HepG2 (cell line): ENCODE measurements around the gene TUT4. TPM values are rescaled to one million over a fixed set of nuclear protein-coding genes. Genes with fewer than 3 reads are reported as not detected.

Source experiments
- ATAC-seq: fragments of 200-7000 bp; cut with Tn5 transposase; 3 replicates; pipeline ENCODE4 v1.9.1; 2020; ENCODE audit warnings: mild to moderate bottlenecking, moderate library complexity
- BruUV-seq: library from RNA; stranded (reverse); fragments of 400-500 nt; replicated peaks from 2 replicates; lab custom pipeline; 2021; lab: Mats Ljungman, UMichigan
- CTCF ChIA-PET: fragments of 300-600 bp; formaldehyde crosslinking; extraction: SDS; loops from one replicate; lab custom pipeline; 2021; ENCODE audit warnings: low total read pairs, inconsistent platforms, low intra/inter-chr PET ratio; lab: Yijun Ruan, JAX
- POLR2A ChIA-PET: fragments of 350-600 bp; sonication (Branson Sonifier 250); formaldehyde crosslinking; loops from one replicate; lab custom pipeline; 2020; ENCODE audit warnings: antibody characterized with exemption, inconsistent platforms; lab: Yijun Ruan, JAX
- DNase-seq: peaks from one replicate; pipeline ENCODE4 v3.0.0-alpha.2; 2015; ENCODE audit warnings: low spot score
- FAIRE-seq: peaks from 3 replicates; lab custom pipeline; 2011; peaks lifted over from hg19 to GRCh38; lab: Jason Lieb, UNC
- H2AFZ ChIP-seq: one replicate; pipeline ENCODE4 v1.6.1; 2011; ENCODE audit warnings: low read length, inconsistent platforms
- H3K27ac ChIP-seq: fragments of 300-600 bp; 3 replicates; pipeline ENCODE4 v1.8.0; 2011; ENCODE audit warnings: mixed run types, mild to moderate bottlenecking, mixed read lengths, low read length, inconsistent platforms; ENCODE audit not compliant: insufficient read depth; ENCODE audit errors: extremely low read length
- H3K27me3 ChIP-seq, 2 experiments: fragments of 200-600 bp in 1 of 2; 2 replicates in 1 of 2; 3 replicates in 1 of 2; pipeline versions ENCODE4 v1.6.0 to v1.8.0; 2011; ENCODE audit warnings: low read length in 2 of 2, mild to moderate bottlenecking in 2 of 2, moderate library complexity in 2 of 2, inconsistent platforms in 1 of 2; ENCODE audit not compliant: insufficient read depth in 2 of 2, control insufficient read depth in 1 of 2
- H3K36me3 ChIP-seq, 2 experiments: fragments of 200-600 bp in 1 of 2; replicated peaks in 1 of 2; 2 replicates in 1 of 2; 3 replicates in 1 of 2; pipeline versions ENCODE4 v1.5.1 to v1.8.0; 2011; ENCODE audit warnings: low read length in 2 of 2, inconsistent platforms in 1 of 2; ENCODE audit not compliant: insufficient read depth in 2 of 2, control insufficient read depth in 1 of 2
- H3K4me1 ChIP-seq: 2 replicates; pipeline ENCODE4 v1.5.1; 2012; ENCODE audit warnings: low read length, inconsistent platforms; ENCODE audit not compliant: insufficient read depth
- H3K4me2 ChIP-seq: 2 replicates; pipeline ENCODE4 v1.6.0; 2011; ENCODE audit warnings: low read depth, low read length, inconsistent platforms
- H3K4me3 ChIP-seq, 3 experiments: fragments of 200-600 bp in 1 of 3; sonication (generic), shearing (Covaris generic) in 1 of 3; replicated peaks in 1 of 3; 2 replicates each; pipeline ENCODE4 v1.5.1; 2011 to 2016; ENCODE audit warnings: low read length in 3 of 3, inconsistent platforms in 2 of 3, low read depth in 2 of 3, mild to moderate bottlenecking in 2 of 3, control low read depth in 1 of 3, mixed read lengths in 1 of 3; ENCODE audit not compliant: insufficient read depth in 1 of 3
- H3K79me2 ChIP-seq: one replicate; pipeline ENCODE4 v1.6.1; 2011; ENCODE audit warnings: low read length, inconsistent platforms; ENCODE audit not compliant: insufficient read depth
- H3K9ac ChIP-seq: 2 replicates; pipeline ENCODE4 v1.6.0; 2011; ENCODE audit warnings: mild to moderate bottlenecking, low read depth, low read length, inconsistent platforms; ENCODE audit not compliant: insufficient read depth
- H3K9me3 ChIP-seq: 2 replicates; pipeline ENCODE4 v1.5.1; 2012; ENCODE audit warnings: mild to moderate bottlenecking, low read length
- H4K20me1 ChIP-seq: 2 replicates; pipeline ENCODE4 v1.6.0; 2011; ENCODE audit warnings: inconsistent platforms, mild to moderate bottlenecking, low read length, moderate library complexity; ENCODE audit not compliant: insufficient read depth
- AGO1 ChIP-seq: fragments of 200-400 bp; formaldehyde crosslinking; IDR thresholded peaks from 2 replicates; pipeline ENCODE4 v1.6.1; 2017; ENCODE audit warnings: mild to moderate bottlenecking, low read depth, low read length, moderate library complexity; ENCODE audit not compliant: poor library complexity, severe bottlenecking
- ESRRA ChIP-seq: sonication (generic); formaldehyde crosslinking; IDR thresholded peaks from 2 replicates; pipeline ENCODE4 v1.5.1; 2020; ENCODE audit warnings: mild to moderate bottlenecking, low read depth, missing genetic modification reagents
- KDM6A ChIP-seq: IDR thresholded peaks from 2 replicates; pipeline ENCODE4 v1.6.1; 2016; ENCODE audit warnings: low read depth
- POLR2AphosphoS2 ChIP-seq: IDR thresholded peaks from 2 replicates; pipeline ENCODE4 v1.6.1; 2011; ENCODE audit warnings: low read depth, low read length, improper control_type of control experiment
- RFXAP ChIP-seq: sonication (generic); formaldehyde crosslinking; IDR thresholded peaks from 2 replicates; pipeline ENCODE4 v1.4.0; 2020; ENCODE audit warnings: missing genetic modification reagents, borderline replicate concordance
- SPEN ChIP-seq: sonication (generic); formaldehyde crosslinking; IDR thresholded peaks from 2 replicates; pipeline ENCODE4 v1.5.1; 2020; ENCODE audit warnings: low read depth, mild to moderate bottlenecking, missing genetic modification reagents
- ZBTB7A ChIP-seq: sonication (generic); formaldehyde crosslinking; IDR thresholded peaks from 2 replicates; pipeline ENCODE4 v1.8.0; 2022; ENCODE audit warnings: mild to moderate bottlenecking, missing genetic modification reagents
- ZNF614 ChIP-seq: IDR thresholded peaks from 2 replicates; pipeline ENCODE4 v1.6.1; 2018; ENCODE audit warnings: missing biosample characterization, missing genetic modification reagents, inconsistent platforms, borderline replicate concordance
- WGBS: methylation state at CpG from one replicate; pipeline ENCODE4 v1.1.6; 2017; ENCODE audit warnings: low lambda C conversion rate; 5-methylcytosine and 5-hydroxymethylcytosine counted together
- in situ Hi-C: cut with HindIII; loops from 2 replicates; pipeline ENCODE4 v1.10.0; 2017; ENCODE audit warnings: low pct_unique_long_range_greater_than_20kb; ENCODE audit not compliant: extremely low pct_ligation_motif_present
- intact Hi-C: fragments of 100-400 bp; cut with micrococcal nuclease; formaldehyde crosslinking; loops from one replicate; pipeline ENCODE4 v1.10.0; 2022; ENCODE audit not compliant: unreplicated experiment
- polyA plus RNA-seq, 8 experiments: library from polyadenylated mRNA; depleted of rRNA in 3 of 8; stranded (reverse) in 7 of 8; unstranded in 1 of 8; fragments of >200 nt; fragmentation: Illumina TruSeq in 4 of 8; extraction: Trizol in 4 of 8; gene quantifications; 2 replicates each; pipeline versions ENCODE4 v1.2.1 to v1.2.3, GENCODE V29; 2011 to 2016; ENCODE audit warnings: low read depth in 4 of 8, missing spikeins in 1 of 8, mixed read lengths in 1 of 8; ENCODE audit not compliant: insufficient read depth in 1 of 8
- total RNA-seq, 5 experiments: library from RNA; depleted of rRNA; stranded (reverse); fragments of >200 nt; fragmentation: Illumina TruSeq; extraction: Trizol; gene quantifications; 2 replicates each; pipeline ENCODE4 v1.2.3, GENCODE V29; 2016; ENCODE audit warnings: low read depth in 1 of 5
- TF ChIP-seq, protein P1 (sequence below), 2 experiments: fragments of 450-650 bp in 1 of 2; sonication (generic) in 1 of 2; formaldehyde crosslinking in 1 of 2; IDR thresholded peaks; 2 replicates each; pipeline versions ENCODE4 v1.6.1 to v1.8.0; 2016 to 2022; ENCODE audit warnings: antibody characterized with exemption in 1 of 2, mild to moderate bottlenecking in 1 of 2, missing genetic modification reagents in 1 of 2
- TF ChIP-seq, protein P2 (sequence below): sonication (generic); formaldehyde crosslinking; IDR thresholded peaks from 2 replicates; pipeline ENCODE4 v1.4.0; 2020; ENCODE audit warnings: missing genetic modification reagents, borderline replicate concordance
- TF ChIP-seq, protein P3 (sequence below): sonication (generic); formaldehyde crosslinking; IDR thresholded peaks from 2 replicates; pipeline ENCODE4 v1.4.0; 2020; ENCODE audit warnings: missing genetic modification reagents

Gene TUT4
- total and polyA plus RNA-seq, 2 of the 13 experiments (the other 11 are each of a cell fraction or from before 2014, with no cell fraction given): 44.7 to 53.5 TPM

DNA sequence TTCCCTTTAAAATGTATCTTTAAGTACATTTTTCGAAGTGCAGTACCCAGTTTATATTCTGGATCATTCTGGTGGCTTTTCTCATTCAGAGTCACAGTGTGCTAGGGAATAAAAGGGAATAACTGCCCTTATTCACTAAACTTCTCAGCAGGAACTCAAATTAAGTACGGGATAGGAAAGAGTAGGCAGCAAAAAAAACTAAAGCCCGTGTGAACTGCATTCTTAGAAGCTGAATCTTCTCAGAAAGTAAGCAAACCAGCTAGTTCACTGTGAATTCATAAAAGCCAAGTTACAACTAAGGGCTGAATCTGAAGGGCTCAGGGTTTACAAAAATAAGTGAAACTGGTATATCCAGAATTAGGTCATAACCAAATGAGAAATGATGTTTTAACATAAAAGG is 126.5 kb downstream of the TUT4 start:
- FAIRE-seq: no peak
- intact Hi-C loops: no loop called here
- no peak overlapping the region for H2AFZ ChIP-seq
- POLR2A ChIA-PET: no interaction called here
- BruUV-seq: no TSS peak
- in situ Hi-C loops: no loop called here
- no peak overlapping the region for H3K9ac ChIP-seq
- H3K79me2 ChIP-seq: no peaks in the 10 kb centered on the region
- no peaks in the 10 kb centered on the region for H3K4me1 ChIP-seq
- H3K9me3 ChIP-seq: no peaks in the 10 kb centered on the region
- no peaks in the 10 kb centered on the region for H3K27me3 ChIP-seq
- no peak for DNase-seq
- H4K20me1 ChIP-seq: no peaks in the 10 kb centered on the region
- H3K27ac ChIP-seq: no peak overlapping the region
- WGBS: over 99% methylated on average over 3 of the region's 3 CpGs
- peaks cover 11 to 54% of the 10 kb centered on the region in 2 experiments for H3K36me3 ChIP-seq
- CTCF ChIA-PET: no interaction called here
- no peak overlapping the region for H3K4me3 ChIP-seq
- ATAC-seq: no peak
- H3K4me2 ChIP-seq: no peak overlapping the region
- TF ChIP-seq, protein P1, sequence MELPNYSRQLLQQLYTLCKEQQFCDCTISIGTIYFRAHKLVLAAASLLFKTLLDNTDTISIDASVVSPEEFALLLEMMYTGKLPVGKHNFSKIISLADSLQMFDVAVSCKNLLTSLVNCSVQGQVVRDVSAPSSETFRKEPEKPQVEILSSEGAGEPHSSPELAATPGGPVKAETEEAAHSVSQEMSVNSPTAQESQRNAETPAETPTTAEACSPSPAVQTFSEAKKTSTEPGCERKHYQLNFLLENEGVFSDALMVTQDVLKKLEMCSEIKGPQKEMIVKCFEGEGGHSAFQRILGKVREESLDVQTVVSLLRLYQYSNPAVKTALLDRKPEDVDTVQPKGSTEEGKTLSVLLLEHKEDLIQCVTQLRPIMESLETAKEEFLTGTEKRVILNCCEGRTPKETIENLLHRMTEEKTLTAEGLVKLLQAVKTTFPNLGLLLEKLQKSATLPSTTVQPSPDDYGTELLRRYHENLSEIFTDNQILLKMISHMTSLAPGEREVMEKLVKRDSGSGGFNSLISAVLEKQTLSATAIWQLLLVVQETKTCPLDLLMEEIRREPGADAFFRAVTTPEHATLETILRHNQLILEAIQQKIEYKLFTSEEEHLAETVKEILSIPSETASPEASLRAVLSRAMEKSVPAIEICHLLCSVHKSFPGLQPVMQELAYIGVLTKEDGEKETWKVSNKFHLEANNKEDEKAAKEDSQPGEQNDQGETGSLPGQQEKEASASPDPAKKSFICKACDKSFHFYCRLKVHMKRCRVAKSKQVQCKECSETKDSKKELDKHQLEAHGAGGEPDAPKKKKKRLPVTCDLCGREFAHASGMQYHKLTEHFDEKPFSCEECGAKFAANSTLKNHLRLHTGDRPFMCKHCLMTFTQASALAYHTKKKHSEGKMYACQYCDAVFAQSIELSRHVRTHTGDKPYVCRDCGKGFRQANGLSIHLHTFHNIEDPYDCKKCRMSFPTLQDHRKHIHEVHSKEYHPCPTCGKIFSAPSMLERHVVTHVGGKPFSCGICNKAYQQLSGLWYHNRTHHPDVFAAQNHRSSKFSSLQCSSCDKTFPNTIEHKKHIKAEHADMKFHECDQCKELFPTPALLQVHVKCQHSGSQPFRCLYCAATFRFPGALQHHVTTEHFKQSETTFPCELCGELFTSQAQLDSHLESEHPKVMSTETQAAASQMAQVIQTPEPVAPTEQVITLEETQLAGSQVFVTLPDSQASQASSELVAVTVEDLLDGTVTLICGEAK (IDR thresholded peaks at IDR 0.05): no peak
- TF ChIP-seq, protein P1 (CRISPR knock-in tag; IDR thresholded peaks at IDR 0.05): no peak
- TF ChIP-seq ESRRA (CRISPR knock-in tag) (no peak), POLR2AphosphoS2 (no peak), SPEN (CRISPR knock-in tag) (no peak), ZBTB7A (no peak), ZNF614 (CRISPR knock-in tag) (no peak), RFXAP (CRISPR knock-in tag) (no peak), AGO1 (no peak), KDM6A (CRISPR knock-in tag) (no peak)
- TF ChIP-seq, protein P2, sequence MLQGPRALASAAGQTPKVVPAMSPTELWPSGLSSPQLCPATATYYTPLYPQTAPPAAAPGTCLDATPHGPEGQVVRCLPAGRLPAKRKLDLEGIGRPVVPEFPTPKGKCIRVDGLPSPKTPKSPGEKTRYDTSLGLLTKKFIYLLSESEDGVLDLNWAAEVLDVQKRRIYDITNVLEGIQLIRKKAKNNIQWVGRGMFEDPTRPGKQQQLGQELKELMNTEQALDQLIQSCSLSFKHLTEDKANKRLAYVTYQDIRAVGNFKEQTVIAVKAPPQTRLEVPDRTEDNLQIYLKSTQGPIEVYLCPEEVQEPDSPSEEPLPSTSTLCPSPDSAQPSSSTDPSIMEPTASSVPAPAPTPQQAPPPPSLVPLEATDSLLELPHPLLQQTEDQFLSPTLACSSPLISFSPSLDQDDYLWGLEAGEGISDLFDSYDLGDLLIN: no peak
- TF ChIP-seq, protein P3, sequence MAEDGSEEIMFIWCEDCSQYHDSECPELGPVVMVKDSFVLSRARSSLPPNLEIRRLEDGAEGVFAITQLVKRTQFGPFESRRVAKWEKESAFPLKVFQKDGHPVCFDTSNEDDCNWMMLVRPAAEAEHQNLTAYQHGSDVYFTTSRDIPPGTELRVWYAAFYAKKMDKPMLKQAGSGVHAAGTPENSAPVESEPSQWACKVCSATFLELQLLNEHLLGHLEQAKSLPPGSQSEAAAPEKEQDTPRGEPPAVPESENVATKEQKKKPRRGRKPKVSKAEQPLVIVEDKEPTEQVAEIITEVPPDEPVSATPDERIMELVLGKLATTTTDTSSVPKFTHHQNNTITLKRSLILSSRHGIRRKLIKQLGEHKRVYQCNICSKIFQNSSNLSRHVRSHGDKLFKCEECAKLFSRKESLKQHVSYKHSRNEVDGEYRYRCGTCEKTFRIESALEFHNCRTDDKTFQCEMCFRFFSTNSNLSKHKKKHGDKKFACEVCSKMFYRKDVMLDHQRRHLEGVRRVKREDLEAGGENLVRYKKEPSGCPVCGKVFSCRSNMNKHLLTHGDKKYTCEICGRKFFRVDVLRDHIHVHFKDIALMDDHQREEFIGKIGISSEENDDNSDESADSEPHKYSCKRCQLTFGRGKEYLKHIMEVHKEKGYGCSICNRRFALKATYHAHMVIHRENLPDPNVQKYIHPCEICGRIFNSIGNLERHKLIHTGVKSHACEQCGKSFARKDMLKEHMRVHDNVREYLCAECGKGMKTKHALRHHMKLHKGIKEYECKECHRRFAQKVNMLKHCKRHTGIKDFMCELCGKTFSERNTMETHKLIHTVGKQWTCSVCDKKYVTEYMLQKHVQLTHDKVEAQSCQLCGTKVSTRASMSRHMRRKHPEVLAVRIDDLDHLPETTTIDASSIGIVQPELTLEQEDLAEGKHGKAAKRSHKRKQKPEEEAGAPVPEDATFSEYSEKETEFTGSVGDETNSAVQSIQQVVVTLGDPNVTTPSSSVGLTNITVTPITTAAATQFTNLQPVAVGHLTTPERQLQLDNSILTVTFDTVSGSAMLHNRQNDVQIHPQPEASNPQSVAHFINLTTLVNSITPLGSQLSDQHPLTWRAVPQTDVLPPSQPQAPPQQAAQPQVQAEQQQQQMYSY (CRISPR knock-in tag): no peak
